B cell (primary cell): ENCODE results near the gene KLHL41. TPM values are rescaled to one million over a fixed set of nuclear protein-coding genes. Genes with fewer than 3 reads are reported as not detected.

Experiments
- ATAC-seq: fragments of 200-7000 bp; cut with Tn5 transposase; one replicate; pipeline ENCODE4 v1.10.0; 2021; ENCODE audit warnings: low read depth, mild to moderate bottlenecking, moderate number of reproducible peaks, moderate library complexity
- CTCF ChIA-PET: fragments of 350-600 bp; sonication (Branson Sonifier 250); formaldehyde crosslinking; loops from one replicate; lab custom pipeline; 2021; ENCODE audit warnings: antibody characterized with exemption, inconsistent platforms; lab: Charles Lee
- POLR2A ChIA-PET: fragments of 350-600 bp; sonication (Branson Sonifier 250); formaldehyde crosslinking; loops from one replicate; lab custom pipeline; 2021; ENCODE audit warnings: antibody characterized with exemption; lab: Charles Lee
- DNase-seq: peaks from one replicate; pipeline ENCODE4 v3.0.0; 2013
- H2AFZ ChIP-seq: 2 replicates; pipeline ENCODE4 v1.6.1; 2012; ENCODE audit warnings: mild to moderate bottlenecking, low read depth, low read length; ENCODE audit not compliant: insufficient read depth, poor library complexity, severe bottlenecking
- H3K27ac ChIP-seq, 2 donors: 1 replicate in 1 of 2; 2 replicates in 1 of 2; pipeline ENCODE4 v1.5.1; 2012 to 2013; ENCODE audit warnings: low read length in 2 of 2, mild to moderate bottlenecking in 2 of 2, moderate library complexity in 1 of 2
- H3K27me3 ChIP-seq, 4 experiments: fragments of 200-600 bp in 1 of 4; sonication (generic) in 1 of 4; replicated peaks in 1 of 4; 1 replicate in 2 of 4; 2 replicates in 2 of 4; pipeline versions ENCODE4 v1.6.1 to v1.7.0; 2013 to 2016; ENCODE audit warnings: low read length in 3 of 4, mild to moderate bottlenecking in 2 of 4, mixed read lengths in 1 of 4, moderate library complexity in 1 of 4; ENCODE audit not compliant: insufficient read depth in 4 of 4, control insufficient read depth in 3 of 4; ENCODE audit errors: control extremely low read depth in 1 of 4
- H3K36me3 ChIP-seq, 2 experiments: replicated peaks in 1 of 2; 1 replicate in 1 of 2; 2 replicates in 1 of 2; pipeline versions ENCODE4 v1.6.1 to v1.7.1; 2013; ENCODE audit warnings: low read length in 1 of 2; ENCODE audit not compliant: insufficient read depth in 2 of 2, control insufficient read depth in 1 of 2; ENCODE audit errors: control extremely low read depth in 1 of 2, extremely low read depth in 1 of 2
- H3K4me1 ChIP-seq, 2 donors: fragments of 200-600 bp in 1 of 2; sonication (generic) in 1 of 2; 1 replicate in 1 of 2; 2 replicates in 1 of 2; pipeline versions ENCODE4 v1.5.1 to v1.6.1; 2013 to 2017; ENCODE audit warnings: low read length in 2 of 2; ENCODE audit not compliant: control insufficient read depth in 2 of 2, insufficient read depth in 2 of 2
- H3K4me2 ChIP-seq: replicated peaks from 2 replicates; pipeline ENCODE3; 2012; ENCODE audit warnings: mild to moderate bottlenecking, low read depth, low read length; ENCODE audit not compliant: poor library complexity, severe bottlenecking
- H3K4me3 ChIP-seq, 5 experiments: fragments of 200-600 bp in 1 of 5; sonication (generic) in 1 of 5; 1 replicate in 3 of 5; 2 replicates in 2 of 5; pipeline versions ENCODE4 v1.5.1 to v1.7.0; 2011 to 2016; ENCODE audit warnings: low read length in 4 of 5, mild to moderate bottlenecking in 4 of 5, low read depth in 2 of 5, control low read depth in 1 of 5, moderate library complexity in 1 of 5; ENCODE audit not compliant: insufficient read depth in 1 of 5; ENCODE audit errors: control extremely low read depth in 1 of 5, extremely low read depth in 1 of 5
- H3K79me2 ChIP-seq: fragments of 200-600 bp; sonication (generic); one replicate; pipeline ENCODE4 v1.6.0; 2016; ENCODE audit warnings: low read length; ENCODE audit not compliant: control insufficient read depth, insufficient read depth
- H3K9ac ChIP-seq: fragments of 200-600 bp; sonication (generic); 2 replicates; pipeline ENCODE4 v1.6.1; 2017; ENCODE audit warnings: mild to moderate bottlenecking, low read length, moderate library complexity
- H3K9me3 ChIP-seq, 3 donors: one replicate each; pipeline versions ENCODE4 v1.6.1 to v1.7.1; 2013; ENCODE audit warnings: low read length in 2 of 3; ENCODE audit not compliant: control insufficient read depth in 2 of 3, insufficient read depth in 1 of 3; ENCODE audit errors: control extremely low read depth in 1 of 3
- H4K20me1 ChIP-seq: 2 replicates; pipeline ENCODE4 v1.6.0; 2012; ENCODE audit warnings: mild to moderate bottlenecking, low read length; ENCODE audit not compliant: insufficient read depth, control insufficient read depth, poor library complexity, severe bottlenecking
- H3K27ac Mint-ChIP-seq: one replicate; pipeline ENCODE4 v1.8.0; 2021; ENCODE audit warnings: mixed read lengths
- H3K27me3 Mint-ChIP-seq: one replicate; pipeline ENCODE4 v1.8.0; 2021; ENCODE audit warnings: mixed read lengths
- H3K4me1 Mint-ChIP-seq: one replicate; pipeline ENCODE4 v1.8.0; 2021; ENCODE audit warnings: mixed read lengths
- H3K4me3 Mint-ChIP-seq: one replicate; pipeline ENCODE4 v1.8.0; 2021; ENCODE audit warnings: mixed read lengths
- H3K9me3 Mint-ChIP-seq: one replicate; pipeline ENCODE4 v1.8.0; 2022; ENCODE audit warnings: mixed read lengths; ENCODE audit not compliant: insufficient read depth
- EZH2 ChIP-seq: IDR thresholded peaks from 2 replicates; pipeline ENCODE4 v1.6.1; 2012; ENCODE audit warnings: borderline replicate concordance, low read depth, mild to moderate bottlenecking, moderate library complexity, low read length; ENCODE audit not compliant: insufficient read depth, poor library complexity, severe bottlenecking
- WGBS: methylation state at CpG from one replicate; pipeline ENCODE4 v1.1.5; 2013; ENCODE audit warnings: missing lambda C conversion rate; ENCODE audit not compliant: insufficient coverage; 5-methylcytosine and 5-hydroxymethylcytosine counted together
- intact Hi-C: fragments of 100-400 bp; cut with micrococcal nuclease; formaldehyde crosslinking; loops from one replicate; pipeline ENCODE4 v1.10.0; 2022
- polyA plus RNA-seq: library from polyadenylated mRNA; depleted of rRNA; stranded (reverse); fragments of >200 nt; gene quantifications from 2 replicates; pipeline ENCODE4 v1.2.3, GENCODE V29; 2012
- total RNA-seq, 2 donors: library from RNA; stranded (reverse); fragments of 120-200 nt in 1 of 2; gene quantifications; 1 replicate in 1 of 2; 2 replicates in 1 of 2; pipeline versions ENCODE4 v1.2.3 to v1.2.4, GENCODE V29; 2013 to 2022
- TF ChIP-seq, protein P1 (sequence below): fragments of 200-600 bp; IDR thresholded peaks from one replicate; pipeline ENCODE4 v1.8.0; 2022; ENCODE audit warnings: antibody characterized with exemption, mild to moderate bottlenecking

KLHL41 gene
- total and polyA plus RNA-seq, 2 donors (not counting 1 experiment from before 2014, with no cell fraction given) = 0.03 to 0.27 TPM

DNA sequence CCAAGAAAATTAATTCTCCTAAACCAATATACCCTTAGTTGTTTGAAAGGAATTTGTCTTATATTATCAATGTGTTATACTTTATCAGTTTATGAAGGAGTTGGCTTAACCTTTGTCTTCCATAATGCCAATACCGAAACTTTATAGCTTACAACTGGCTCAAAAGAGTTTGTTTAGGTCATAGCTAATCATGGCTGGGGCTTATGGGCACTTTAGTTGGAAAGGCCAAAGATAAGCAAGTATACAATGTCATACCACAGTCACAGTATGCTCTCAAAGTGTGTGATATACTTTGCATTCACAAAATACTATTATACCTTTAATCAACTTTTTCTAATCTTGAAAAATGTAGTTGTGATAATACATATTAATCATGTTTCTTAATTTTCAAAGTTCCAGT is 2.3 kb downstream of the KLHL41 start:
- no peak for TF ChIP-seq EZH2
- TF ChIP-seq, protein P1, sequence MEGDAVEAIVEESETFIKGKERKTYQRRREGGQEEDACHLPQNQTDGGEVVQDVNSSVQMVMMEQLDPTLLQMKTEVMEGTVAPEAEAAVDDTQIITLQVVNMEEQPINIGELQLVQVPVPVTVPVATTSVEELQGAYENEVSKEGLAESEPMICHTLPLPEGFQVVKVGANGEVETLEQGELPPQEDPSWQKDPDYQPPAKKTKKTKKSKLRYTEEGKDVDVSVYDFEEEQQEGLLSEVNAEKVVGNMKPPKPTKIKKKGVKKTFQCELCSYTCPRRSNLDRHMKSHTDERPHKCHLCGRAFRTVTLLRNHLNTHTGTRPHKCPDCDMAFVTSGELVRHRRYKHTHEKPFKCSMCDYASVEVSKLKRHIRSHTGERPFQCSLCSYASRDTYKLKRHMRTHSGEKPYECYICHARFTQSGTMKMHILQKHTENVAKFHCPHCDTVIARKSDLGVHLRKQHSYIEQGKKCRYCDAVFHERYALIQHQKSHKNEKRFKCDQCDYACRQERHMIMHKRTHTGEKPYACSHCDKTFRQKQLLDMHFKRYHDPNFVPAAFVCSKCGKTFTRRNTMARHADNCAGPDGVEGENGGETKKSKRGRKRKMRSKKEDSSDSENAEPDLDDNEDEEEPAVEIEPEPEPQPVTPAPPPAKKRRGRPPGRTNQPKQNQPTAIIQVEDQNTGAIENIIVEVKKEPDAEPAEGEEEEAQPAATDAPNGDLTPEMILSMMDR = no peak
- ATAC-seq = no peak
- DNase-seq = no peak
- intact Hi-C loops = no loop called here
- H3K9ac ChIP-seq = no peak overlapping the region
- H3K36me3 ChIP-seq = no peaks in the 10 kb centered on the region
- no peak overlapping the region for H2AFZ ChIP-seq
- no peaks in the 10 kb centered on the region for H3K79me2 ChIP-seq
- no peaks in the 10 kb centered on the region for H3K9me3 ChIP-seq
- H3K4me1 Mint-ChIP-seq = no peaks in the 10 kb centered on the region
- no peak overlapping the region for H3K27ac ChIP-seq
- no peaks in the 10 kb centered on the region for H3K27me3 ChIP-seq
- ChIA-PET CTCF (no interaction called here), POLR2A (no interaction called here)
- no peaks in the 10 kb centered on the region for H3K9me3 Mint-ChIP-seq
- H4K20me1 ChIP-seq = no peaks in the 10 kb centered on the region
- H3K4me2 ChIP-seq = no peak overlapping the region
- no peak overlapping the region for H3K4me3 ChIP-seq
- no peak overlapping the region for H3K27ac Mint-ChIP-seq
- no CpG with 5 or more reads among the region's 1 CpG for WGBS
- no peaks in the 10 kb centered on the region for H3K4me1 ChIP-seq
- H3K27me3 Mint-ChIP-seq = no peaks in the 10 kb centered on the region
- no peak overlapping the region for H3K4me3 Mint-ChIP-seq

DNA sequence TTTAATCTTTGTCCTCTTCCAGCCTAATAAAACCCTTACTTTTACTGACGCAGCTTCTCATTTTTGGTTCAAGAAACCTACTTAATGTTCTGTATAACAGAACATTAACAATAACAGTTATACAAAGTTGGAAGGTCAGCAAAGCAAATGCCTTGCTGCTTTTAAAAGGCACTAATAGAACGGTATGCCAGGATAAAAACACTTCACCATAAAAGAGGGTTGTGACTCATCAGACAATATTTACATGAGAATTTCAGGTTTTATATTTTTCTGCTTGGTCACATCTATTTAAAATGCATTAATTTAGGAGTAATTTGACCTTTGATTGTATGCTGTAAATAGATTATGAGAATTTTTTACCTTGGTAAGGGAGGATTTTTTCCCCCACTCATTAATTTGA is 3.0 kb downstream of the KLHL41 start:
- POLR2A ChIA-PET = no interaction called here
- no peak overlapping the region for H3K27ac Mint-ChIP-seq
- H3K27me3 Mint-ChIP-seq = no peaks in the 10 kb centered on the region

More for the DNA sequence above, 3.0 kb downstream of the KLHL41 start:
- no peaks in the 10 kb centered on the region for H3K4me1 Mint-ChIP-seq
- TF ChIP-seq, protein P1 = no peak
- TF ChIP-seq EZH2 = no peak
- H3K4me2 ChIP-seq = no peak overlapping the region
- H3K27ac ChIP-seq = no peak overlapping the region
- no peaks in the 10 kb centered on the region for H3K27me3 ChIP-seq
- no peak for DNase-seq
- no peak overlapping the region for H3K4me3 ChIP-seq
- no peaks in the 10 kb centered on the region for H3K4me1 ChIP-seq
- H3K9me3 ChIP-seq = no peaks in the 10 kb centered on the region
- no peaks in the 10 kb centered on the region for H3K79me2 ChIP-seq
- no peak overlapping the region for H3K4me3 Mint-ChIP-seq
- no peaks in the 10 kb centered on the region for H4K20me1 ChIP-seq
- no peak overlapping the region for H3K9ac ChIP-seq
- no peaks in the 10 kb centered on the region for H3K36me3 ChIP-seq
- CTCF ChIA-PET = no interaction called here
- no peak overlapping the region for H2AFZ ChIP-seq
- H3K9me3 Mint-ChIP-seq = no peaks in the 10 kb centered on the region
- WGBS = no CpG with 5 or more reads among the region's 2 CpGs
- ATAC-seq = no peak
- intact Hi-C loops = no loop called here
